Measurements from ENCODE around the gene XRCC1. TPM values are rescaled to one million over a fixed set of nuclear protein-coding genes. Genes with fewer than 3 reads are reported as not detected.

The XRCC1 gene
- total and polyA plus RNA-seq, 2 of the 4 experiments (the other 2 are of a cell fraction), result 12.5 to 21.3 TPM

DNA sequence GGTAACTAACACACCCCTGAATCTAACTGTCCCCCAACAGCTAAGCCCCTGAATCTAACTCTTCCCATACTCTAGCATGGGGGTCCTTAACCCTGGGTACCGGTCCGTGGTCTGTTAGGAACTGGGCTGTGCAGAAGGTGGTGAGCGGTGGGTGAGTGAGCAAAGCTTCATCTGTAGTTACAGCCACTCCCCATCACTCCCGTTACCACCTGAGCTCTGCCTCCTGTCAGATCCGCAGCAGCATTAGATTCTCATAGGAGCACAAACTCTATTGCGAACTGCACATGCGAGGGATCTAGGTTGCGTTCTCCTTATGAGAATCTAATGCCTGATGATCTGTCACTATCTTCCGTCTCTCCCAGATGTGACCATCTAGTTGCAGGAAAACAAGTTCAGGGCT is 64.6 kb downstream of the XRCC1 start:
- Histone ChIP-seq H4K8ac (ENCODE audit: low read depth in 2 of 2, low read length in 2 of 2) (no peak overlapping the region), H2BK5ac (ENCODE audit: low read depth, low read length, poor library complexity, severe bottlenecking) (no peak overlapping the region), H3K14ac (replicated peaks; ENCODE audit: low read depth, low read length) (no peak overlapping the region), H2BK15ac (ENCODE audit: low read depth, low read length) (no peak overlapping the region), H3K4me1 (ENCODE audit: control insufficient read depth, insufficient read depth, low read length) (no peaks in the 10 kb centered on the region), H4K20me1 (ENCODE audit: insufficient read depth, low read length) (no peaks in the 10 kb centered on the region), H3K79me1 (ENCODE audit: low read depth in 1 of 2, low read length in 2 of 2) (peaks cover 3 to 14% of the 10 kb centered on the region in 2 experiments; a peak in 2 of 4 replicates), H3K4me3 (ENCODE audit: insufficient read depth, low read depth, low read length) (no peak overlapping the region), H3K9ac (ENCODE audit: low read depth, low read length) (no peak overlapping the region), H3K56ac (ENCODE audit: extremely low read depth, insufficient read depth, low read length) (no peak overlapping the region), H3K4me2 (ENCODE audit: low read depth, low read length) (no peak overlapping the region), H4K91ac (ENCODE audit: insufficient read depth, low read depth, low read length) (no peak overlapping the region), H2BK120ac (ENCODE audit: low read depth, low read length) (no peak overlapping the region), H3K9me1 (ENCODE audit: insufficient read depth, low read length) (0 out of 2 replicates have a peak, but pooled peaks cover 3% of the 10 kb centered on the region), H3K23ac (ENCODE audit: low read depth, low read length) (no peak overlapping the region), H3K9me3 (ENCODE audit: control insufficient read depth, insufficient read depth, low read length) (no peaks in the 10 kb centered on the region), H2AFZ (replicated peaks; ENCODE audit: low read length, poor library complexity) (no peak overlapping the region), H2AK5ac (ENCODE audit: low read depth, low read length) (no peak overlapping the region), H2AK9ac (replicated peaks; ENCODE audit: low read depth, low read length, poor library complexity) (no peak overlapping the region), H3K36me3 (ENCODE audit: control insufficient read depth, insufficient read depth, low read length) (peaks cover 20% of the 10 kb centered on the region), H3K18ac (ENCODE audit: low read depth, low read length) (no peak overlapping the region), H3K27me3 (ENCODE audit: control insufficient read depth, insufficient read depth, low read length) (no peaks in the 10 kb centered on the region), H3K27ac (ENCODE audit: insufficient read depth, low read length) (no peak overlapping the region), H3K4ac (ENCODE audit: low read depth, low read length) (no peak overlapping the region), H2BK20ac (ENCODE audit: low read depth, low read length) (no peak overlapping the region), H4K5ac (ENCODE audit: low read depth, low read length) (no peak overlapping the region)
- no peak for TF ChIP-seq POLR2A (IDR thresholded peaks at IDR 0.05; ENCODE audit: low read depth, low read length)
- no peak for TF ChIP-seq SMC3 (IDR thresholded peaks at IDR 0.05; ENCODE audit: low read depth, low read length)
- WGBS, 2 experiments (ENCODE audit: extremely low coverage in 2 of 2, insufficient read length in 1 of 2), result 90% methylated on average over 2 of the region's 9 CpGs; no CpG with 5 or more reads in 1 of the 2 experiments
- CTCF ChIA-PET, result no interaction called here
- in situ Hi-C loops (cut with MboI; ENCODE audit: low sequenced_read_pairs), result no loop called here
- intact Hi-C loops (cut with micrococcal nuclease), result no loop called here
- DNase-seq (no peak), ATAC-seq (ENCODE audit: low read depth) (no peak)
- BruUV-seq (replicated peaks), result no TSS peak
- dilution Hi-C loops (cut with HindIII; ENCODE audit: low sequenced_read_pairs, unreplicated experiment), result no loop called here
- POLR2A ChIA-PET (ENCODE audit: unreplicated experiment), result no interaction called here
